HL-60 (cell line): ENCODE results near the gene ARID1A.

Experiments used
- POLR2AphosphoS5 ChIP-seq: IDR thresholded peaks from 2 replicates; pipeline ENCODE4 v1.6.1; 2012; ENCODE audit warnings: low read depth
- TF ChIP-seq, protein P1 (sequence below): IDR thresholded peaks from one replicate; pipeline ENCODE4 v1.5.1; 2011; ENCODE audit warnings: low read length, control low read depth, inconsistent platforms; ENCODE audit not compliant: insufficient read depth

DNA sequence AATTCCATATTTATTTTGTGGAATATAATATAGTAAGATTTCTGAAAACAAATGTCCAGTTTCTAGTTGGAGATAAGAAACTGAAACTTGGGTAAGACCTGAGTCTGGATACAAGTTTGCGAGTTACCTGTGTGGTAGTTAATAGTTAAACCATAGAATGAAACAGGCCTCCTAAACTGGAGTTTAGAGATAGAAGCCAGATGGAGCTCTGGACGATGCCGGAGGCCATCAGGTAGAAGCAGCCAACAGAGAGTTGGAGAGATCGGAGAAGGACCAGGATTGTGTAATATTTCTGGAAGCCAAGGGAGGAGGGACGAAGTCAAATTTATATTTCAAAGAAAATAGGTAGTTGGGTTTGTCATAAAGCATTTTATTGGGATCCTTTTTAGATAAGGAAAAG, 45.1 kb downstream of the ARID1A start:
- TF ChIP-seq, protein P1, sequence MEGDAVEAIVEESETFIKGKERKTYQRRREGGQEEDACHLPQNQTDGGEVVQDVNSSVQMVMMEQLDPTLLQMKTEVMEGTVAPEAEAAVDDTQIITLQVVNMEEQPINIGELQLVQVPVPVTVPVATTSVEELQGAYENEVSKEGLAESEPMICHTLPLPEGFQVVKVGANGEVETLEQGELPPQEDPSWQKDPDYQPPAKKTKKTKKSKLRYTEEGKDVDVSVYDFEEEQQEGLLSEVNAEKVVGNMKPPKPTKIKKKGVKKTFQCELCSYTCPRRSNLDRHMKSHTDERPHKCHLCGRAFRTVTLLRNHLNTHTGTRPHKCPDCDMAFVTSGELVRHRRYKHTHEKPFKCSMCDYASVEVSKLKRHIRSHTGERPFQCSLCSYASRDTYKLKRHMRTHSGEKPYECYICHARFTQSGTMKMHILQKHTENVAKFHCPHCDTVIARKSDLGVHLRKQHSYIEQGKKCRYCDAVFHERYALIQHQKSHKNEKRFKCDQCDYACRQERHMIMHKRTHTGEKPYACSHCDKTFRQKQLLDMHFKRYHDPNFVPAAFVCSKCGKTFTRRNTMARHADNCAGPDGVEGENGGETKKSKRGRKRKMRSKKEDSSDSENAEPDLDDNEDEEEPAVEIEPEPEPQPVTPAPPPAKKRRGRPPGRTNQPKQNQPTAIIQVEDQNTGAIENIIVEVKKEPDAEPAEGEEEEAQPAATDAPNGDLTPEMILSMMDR: no peak
- no peak for TF ChIP-seq POLR2AphosphoS5
